Activated naive CD4-positive, alpha-beta T cell treated with anti-CD3 and anti-CD28 coated beads for 36 hours (primary cell): ENCODE results near the gene TNFRSF8. TPM values are rescaled to one million over a fixed set of nuclear protein-coding genes. Genes with fewer than 3 reads are reported as not detected.
"Not testable (repeated sequence)": the region's sequence is repeated elsewhere in the genome, so short reads cannot be mapped to it uniquely, and the experiment has no call there.

ENCODE experiments used
- CTCF ChIA-PET: fragments of 350-600 bp; sonication (Branson Sonifier 250); formaldehyde crosslinking; loops from one replicate; lab custom pipeline; 2021; ENCODE audit warnings: antibody characterized with exemption; lab: Charles Lee
- DNase-seq: peaks from one replicate; pipeline ENCODE4 v3.0.0-alpha.2; 2020
- H3K27ac Mint-ChIP-seq: one replicate; pipeline ENCODE4 v1.8.0; 2021; ENCODE audit warnings: mild to moderate bottlenecking, mixed read lengths
- H3K27me3 Mint-ChIP-seq: one replicate; pipeline ENCODE4 v1.8.0; 2021; ENCODE audit warnings: low read depth, mixed read lengths
- H3K36me3 Mint-ChIP-seq: one replicate; pipeline ENCODE4 v1.8.0; 2021; ENCODE audit warnings: low read depth, mixed read lengths
- H3K4me1 Mint-ChIP-seq: one replicate; pipeline ENCODE4 v1.8.0; 2021; ENCODE audit warnings: low read depth, mixed read lengths
- H3K4me3 Mint-ChIP-seq: one replicate; pipeline ENCODE4 v1.8.0; 2021; ENCODE audit warnings: mild to moderate bottlenecking, moderate library complexity, mixed read lengths
- H3K9me3 Mint-ChIP-seq: one replicate; pipeline ENCODE4 v1.8.0; 2021; ENCODE audit warnings: mixed read lengths
- intact Hi-C: fragments of 100-400 bp; cut with micrococcal nuclease; formaldehyde crosslinking; loops from one replicate; pipeline ENCODE4 v1.15.1; 2023
- total RNA-seq, 2 experiments: library from RNA; stranded (reverse); gene quantifications; one replicate each; pipeline ENCODE4 v1.2.3, GENCODE V29; 2021

Gene TNFRSF8
- total RNA-seq, 2 experiments from 2014 or later: 18.6 to 18.8 TPM

GRCh38 chr1:12040457-12041051 lies 22.5 kb upstream of the TNFRSF8 start:
- DNase-seq: no peak
- H3K27ac Mint-ChIP-seq: peak overlapping the region; percentile 9
- peaks cover 1% of the 10 kb centered on the region for H3K4me1 Mint-ChIP-seq
- H3K36me3 Mint-ChIP-seq: no peaks in the 10 kb centered on the region
- no peaks in the 10 kb centered on the region for H3K9me3 Mint-ChIP-seq
- CTCF ChIA-PET: interaction anchor here (1.1 kb wide), 1 partner anchor 10 kb away, joined by 6 read pairs; no protein-coding TSS in a partner anchor
- H3K27me3 Mint-ChIP-seq: peaks cover 3% of the 10 kb centered on the region
- intact Hi-C loops: no loop called here
- H3K4me3 Mint-ChIP-seq: no peak overlapping the region

DNA sequence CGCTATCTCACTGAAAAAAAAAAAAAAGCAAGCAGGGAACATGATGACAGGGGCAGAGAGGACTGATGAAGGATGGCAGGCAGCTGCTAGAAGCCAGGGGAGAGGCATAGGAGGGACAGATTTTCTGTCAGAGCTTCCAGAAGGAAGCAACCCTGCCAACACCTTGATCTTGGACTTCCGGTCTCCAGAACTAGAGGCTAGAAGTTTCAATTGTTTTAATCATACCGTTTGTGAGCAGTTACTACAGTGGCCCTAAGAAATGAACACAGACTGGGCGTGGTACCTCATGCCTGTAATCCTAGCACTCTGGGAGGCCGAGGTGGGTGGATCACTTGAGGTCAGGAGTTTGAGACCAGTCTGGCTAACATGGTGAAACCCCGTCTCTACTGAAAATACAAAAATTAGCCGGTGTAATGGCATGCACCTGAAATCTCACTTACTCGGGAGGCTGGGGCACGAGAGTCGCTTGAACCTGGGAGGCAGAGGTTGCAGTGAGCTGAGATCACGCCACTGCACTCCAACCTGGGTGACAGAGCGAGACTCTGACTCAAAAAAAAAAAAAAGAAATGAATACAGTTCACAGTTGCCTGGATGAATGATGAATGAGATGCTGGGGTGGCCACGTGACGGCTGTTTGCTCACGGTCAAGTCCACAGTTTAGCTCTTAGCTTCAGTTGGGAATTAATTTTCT lies 18.8 kb upstream of the TNFRSF8 start:
- H3K4me1 Mint-ChIP-seq, H3K36me3 Mint-ChIP-seq, H3K4me3 Mint-ChIP-seq, H3K27me3 Mint-ChIP-seq, H3K9me3 Mint-ChIP-seq, CTCF ChIA-PET, DNase-seq, intact Hi-C loops, H3K27ac Mint-ChIP-seq: not testable (repeated sequence)

- no peaks in the 10 kb centered on the region for H3K9me3 Mint-ChIP-seq
- no peaks in the 10 kb centered on the region for H3K36me3 Mint-ChIP-seq
- CTCF ChIA-PET: interaction anchor here (0.7 to 3.1 kb wide), 2 partner anchors 20 to 33 kb away, joined by 3 to 12 read pairs; no protein-coding TSS in a partner anchor
- H3K27me3 Mint-ChIP-seq: peaks cover 8% of the 10 kb centered on the region
- intact Hi-C loops: loop anchor here (1.0 to 5.0 kb wide), 8 partner anchors 11 to 401 kb away; partner anchors contain the start of gene MIIP
- no peak for DNase-seq
- no peak overlapping the region for H3K4me3 Mint-ChIP-seq
- H3K4me1 Mint-ChIP-seq: peaks cover 2% of the 10 kb centered on the region
- no peak overlapping the region for H3K27ac Mint-ChIP-seq
Observed at GRCh38 chr1:12046749-12047119, 16.4 kb upstream of the TNFRSF8 start.

DNA sequence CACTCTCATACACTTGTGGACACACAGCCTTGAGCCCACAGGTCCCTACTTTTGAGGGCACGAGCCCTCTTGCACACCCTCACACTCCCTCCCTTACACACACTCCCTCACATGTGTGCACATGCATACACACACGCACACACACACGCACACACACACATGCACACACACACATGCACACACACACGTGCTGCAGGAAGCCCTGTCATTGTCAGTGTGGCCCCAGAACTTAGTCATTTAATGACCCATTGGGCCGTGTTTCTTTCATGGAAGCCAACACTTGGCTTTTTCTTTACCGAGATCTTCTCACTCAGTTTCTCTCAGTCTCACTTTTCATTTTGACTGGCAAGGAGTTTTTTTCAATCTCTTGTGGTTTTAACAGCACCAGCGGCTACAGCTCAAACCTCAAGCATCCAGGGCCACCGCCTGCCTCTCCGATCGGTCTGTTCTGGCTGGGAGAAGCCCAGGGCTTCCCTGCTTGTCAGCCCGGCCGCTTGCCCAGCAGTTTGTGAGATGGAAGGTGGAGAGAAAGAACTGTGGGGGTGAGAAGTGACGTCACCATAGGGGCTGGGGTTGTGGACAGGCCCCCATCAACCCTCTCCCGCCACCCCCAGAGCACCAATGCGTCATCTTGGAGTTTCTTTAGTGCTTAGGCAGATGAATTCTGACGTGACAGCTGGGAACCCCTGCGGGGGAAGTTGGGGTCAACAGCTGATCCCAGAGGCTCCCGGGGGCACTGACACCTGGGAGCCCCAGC lies 15.8 kb upstream of the TNFRSF8 start:
- DNase-seq: peak; percentile 87
- Mint-ChIP-seq H3K27ac (no peak overlapping the region), H3K4me1 (peaks cover 8% of the 10 kb centered on the region), H3K36me3 (no peaks in the 10 kb centered on the region), H3K4me3 (no peak overlapping the region), H3K27me3 (peaks cover 8% of the 10 kb centered on the region), H3K9me3 (no peaks in the 10 kb centered on the region)
- CTCF ChIA-PET: interaction anchor here (0.7 to 3.1 kb wide), 3 partner anchors 19 to 32 kb away, joined by 3 to 12 read pairs (median 3); no protein-coding TSS in a partner anchor
- intact Hi-C loops: loop anchor here (1.0 to 5.0 kb wide), 8 partner anchors 10 to 400 kb away; partner anchors contain the start of gene MIIP

- CTCF ChIA-PET: interaction anchor here (0.8 to 0.9 kb wide), 2 partner anchors 19 to 63 kb away, joined by 3 read pairs; no protein-coding TSS in a partner anchor
- no peak overlapping the region for H3K4me3 Mint-ChIP-seq
- H3K4me1 Mint-ChIP-seq: peaks cover 13% of the 10 kb centered on the region
- H3K9me3 Mint-ChIP-seq: no peaks in the 10 kb centered on the region
- H3K27me3 Mint-ChIP-seq: peaks cover 8% of the 10 kb centered on the region
- no peak overlapping the region for H3K27ac Mint-ChIP-seq
- no peaks in the 10 kb centered on the region for H3K36me3 Mint-ChIP-seq
- no peak for DNase-seq
- intact Hi-C loops: loop anchor here (5.0 kb wide), 3 partner anchors 109 to 399 kb away; no protein-coding TSS in a partner anchor
Observed at GRCh38 chr1:12048372-12048771, 14.7 kb upstream of the TNFRSF8 start.

DNA sequence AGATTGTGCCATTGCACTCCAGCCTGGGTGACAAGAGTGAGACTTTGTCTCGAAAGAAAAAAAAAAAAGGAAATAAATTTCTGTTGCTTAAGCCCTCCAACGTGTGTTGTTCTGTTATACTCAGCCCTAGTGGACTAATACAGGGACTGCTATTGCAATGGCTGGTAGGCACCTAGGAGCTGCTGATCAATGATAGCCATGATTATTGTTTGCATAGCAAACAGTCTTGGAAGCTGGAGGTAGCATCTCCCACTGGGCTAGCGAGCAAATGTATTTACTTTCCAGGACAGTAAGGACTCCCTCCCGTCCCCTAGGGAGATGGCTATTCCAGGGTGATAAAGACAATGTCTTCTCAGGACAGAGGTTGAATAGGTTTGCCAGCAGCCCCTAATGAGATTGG lies 13.5 kb upstream of the TNFRSF8 start:
- no peak for DNase-seq
- no peaks in the 10 kb centered on the region for H3K36me3 Mint-ChIP-seq
- intact Hi-C loops: loop anchor here (5.0 kb wide), 3 partner anchors 108 to 398 kb away; no protein-coding TSS in a partner anchor
- H3K27ac Mint-ChIP-seq: peak overlapping the region; percentile 26
- H3K4me1 Mint-ChIP-seq: peaks cover 23% of the 10 kb centered on the region
- H3K27me3 Mint-ChIP-seq: peaks cover 8% of the 10 kb centered on the region
- no peak overlapping the region for H3K4me3 Mint-ChIP-seq
- CTCF ChIA-PET: interaction anchor here (0.6 to 1.0 kb wide), 3 partner anchors 30 to 174 kb away, joined by 3 read pairs; no protein-coding TSS in a partner anchor
- no peaks in the 10 kb centered on the region for H3K9me3 Mint-ChIP-seq

GRCh38 chr1:12051361-12051760 lies 11.7 kb upstream of the TNFRSF8 start:
- Mint-ChIP-seq H3K36me3 (no peaks in the 10 kb centered on the region), H3K4me3 (no peak overlapping the region), H3K9me3 (no peaks in the 10 kb centered on the region), H3K27me3 (peaks cover 3% of the 10 kb centered on the region), H3K4me1 (peaks cover 29% of the 10 kb centered on the region), H3K27ac (no peak overlapping the region)
- no peak for DNase-seq
- intact Hi-C loops: no loop called here
- CTCF ChIA-PET: no interaction called here

GRCh38 chr1:12052008-12052573 lies 11.0 kb upstream of the TNFRSF8 start:
- Mint-ChIP-seq H3K4me3 (no peak overlapping the region), H3K27me3 (peaks cover 4% of the 10 kb centered on the region)

DNA sequence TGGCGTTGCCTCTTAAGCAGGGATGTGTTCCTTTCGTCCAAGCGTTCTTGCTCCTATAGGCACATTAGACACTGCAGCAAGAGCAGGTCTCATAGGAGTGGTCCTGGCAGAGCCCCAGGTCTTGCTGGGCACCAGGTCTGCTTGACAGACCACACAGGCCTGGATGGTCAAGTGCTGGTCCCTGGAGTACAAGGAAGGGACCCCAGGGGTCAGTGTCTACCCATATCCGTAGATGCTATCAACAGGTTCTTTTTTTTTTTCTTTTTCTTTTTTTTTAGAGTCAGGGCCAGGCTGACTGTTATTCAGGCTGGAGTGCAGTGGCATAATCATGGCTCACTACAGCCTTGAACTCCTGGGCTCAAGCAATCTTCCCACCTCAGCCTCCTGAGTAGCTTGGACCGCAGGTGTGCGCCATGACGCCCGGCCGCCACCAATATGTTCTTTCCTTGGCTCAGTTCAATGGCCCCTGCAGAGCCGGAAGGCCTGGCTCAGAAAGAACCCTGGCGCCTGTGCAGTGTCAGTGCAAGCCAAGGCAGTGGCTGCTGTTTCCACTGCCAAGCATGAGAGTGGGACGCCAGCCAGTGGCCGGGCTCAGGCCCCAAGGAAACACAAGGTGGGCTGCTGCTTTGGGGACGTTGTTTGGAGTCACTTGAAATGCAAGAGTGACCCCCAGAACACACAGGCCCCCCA lies 10.0 kb upstream of the TNFRSF8 start:
- no peaks in the 10 kb centered on the region for H3K9me3 Mint-ChIP-seq
- CTCF ChIA-PET: no interaction called here
- no peak overlapping the region for H3K27ac Mint-ChIP-seq
- H3K36me3 Mint-ChIP-seq: no peaks in the 10 kb centered on the region
- no peak overlapping the region for H3K4me3 Mint-ChIP-seq
- no peak for DNase-seq
- intact Hi-C loops: no loop called here
- peaks cover 4% of the 10 kb centered on the region for H3K27me3 Mint-ChIP-seq
- H3K4me1 Mint-ChIP-seq: peaks cover 47% of the 10 kb centered on the region

More at GRCh38 chr1:12052008-12052573, 11.0 kb upstream of the TNFRSF8 start:
- Mint-ChIP-seq H3K36me3 (no peaks in the 10 kb centered on the region), H3K27ac (peak overlapping the region; percentile 59), H3K9me3 (no peaks in the 10 kb centered on the region), H3K4me1 (peaks cover 37% of the 10 kb centered on the region)
- CTCF ChIA-PET: no interaction called here
- intact Hi-C loops: no loop called here
- peak; percentile 67 for DNase-seq

GRCh38 chr1:12053752-12054548 lies 9.2 kb upstream of the TNFRSF8 start:
- Mint-ChIP-seq H3K9me3 (no peaks in the 10 kb centered on the region), H3K4me1 (peaks cover 55% of the 10 kb centered on the region), H3K27me3 (peaks cover 2% of the 10 kb centered on the region), H3K36me3 (no peaks in the 10 kb centered on the region), H3K4me3 (no peak overlapping the region), H3K27ac (peak overlapping the region; percentile 70)
- CTCF ChIA-PET: no interaction called here
- intact Hi-C loops: no loop called here
- peak; percentile 63 for DNase-seq

GRCh38 chr1:12055259-12055658 lies 7.8 kb upstream of the TNFRSF8 start:
- Mint-ChIP-seq H3K9me3 (no peaks in the 10 kb centered on the region), H3K27me3 (peaks cover 2% of the 10 kb centered on the region), H3K4me1 (peaks cover 67% of the 10 kb centered on the region), H3K4me3 (no peak overlapping the region), H3K36me3 (no peaks in the 10 kb centered on the region), H3K27ac (no peak overlapping the region)
- CTCF ChIA-PET: no interaction called here
- intact Hi-C loops: loop anchor here (5.0 kb wide), 1 partner anchor 562 kb away; the partner anchor contains the start of gene DHRS3
- no peak for DNase-seq
